H1 (cell line): ENCODE data around the gene RFTN2. TPM values are rescaled to one million over a fixed set of nuclear protein-coding genes. Genes with fewer than 3 reads are reported as not detected.

Experiments
- CTCF ChIA-PET: fragments of 300-600 bp; sonication (Branson Sonifier 250); formaldehyde crosslinking; loops from one replicate; lab custom pipeline; 2021; ENCODE audit not compliant: partially characterized antibody; lab: Charles Lee
- POLR2A ChIA-PET: fragments of 300-600 bp; sonication (Branson Sonifier 250); formaldehyde crosslinking; loops from one replicate; lab custom pipeline; 2021; ENCODE audit warnings: inconsistent platforms; ENCODE audit not compliant: partially characterized antibody; lab: Charles Lee
- DNase-seq, 2 experiments: peaks; one replicate each; pipeline versions ENCODE4 v3.0.0 to v3.0.0-alpha.2; 2010 to 2022; ENCODE audit warnings: low spot score in 2 of 2, low read depth in 1 of 2, mixed read lengths in 1 of 2
- FAIRE-seq: peaks from 2 replicates; lab custom pipeline; 2011; peaks lifted over from hg19 to GRCh38; lab: Jason Lieb, UNC
- H2AFZ ChIP-seq: 2 replicates; pipeline ENCODE4 v1.8.1; 2012; ENCODE audit warnings: low read length, inconsistent platforms
- H2AK5ac ChIP-seq: 2 replicates; pipeline ENCODE4 v1.6.1; 2013; ENCODE audit warnings: low read depth, low read length
- H2BK120ac ChIP-seq: replicated peaks from 2 replicates; pipeline ENCODE3; 2013; ENCODE audit warnings: low read depth, low read length, inconsistent platforms
- H2BK12ac ChIP-seq: 2 replicates; pipeline ENCODE4 v1.6.1; 2013; ENCODE audit warnings: low read depth, low read length
- H2BK15ac ChIP-seq: 2 replicates; pipeline ENCODE4 v1.6.1; 2013; ENCODE audit warnings: low read length
- H2BK20ac ChIP-seq: 2 replicates; pipeline ENCODE4 v1.6.1; 2013; ENCODE audit warnings: low read length
- H2BK5ac ChIP-seq: 2 replicates; pipeline ENCODE4 v1.6.1; 2013; ENCODE audit warnings: low read depth, low read length
- H3K14ac ChIP-seq: 2 replicates; pipeline ENCODE4 v1.6.1; 2013; ENCODE audit warnings: inconsistent platforms; ENCODE audit not compliant: insufficient read length
- H3K18ac ChIP-seq: 2 replicates; pipeline ENCODE4 v1.6.1; 2013; ENCODE audit warnings: low read length; ENCODE audit errors: extremely low read depth
- H3K23ac ChIP-seq: 2 replicates; pipeline ENCODE4 v1.6.1; 2013; ENCODE audit warnings: inconsistent platforms; ENCODE audit not compliant: insufficient read length
- H3K23me2 ChIP-seq: 2 replicates; pipeline ENCODE4 v1.6.1; 2013; ENCODE audit warnings: low read depth, low read length
- H3K27ac ChIP-seq: 2 replicates; pipeline ENCODE4 v1.6.1; 2011; ENCODE audit warnings: low read depth, low read length, inconsistent platforms
- H3K27me3 ChIP-seq, 4 experiments: replicated peaks in 1 of 4; 1 replicate in 1 of 4; 2 replicates in 3 of 4; pipeline versions ENCODE4 v1.6.1 to v1.8.1; 2011 to 2013; ENCODE audit warnings: low read length in 3 of 4, mild to moderate bottlenecking in 3 of 4, inconsistent platforms in 2 of 4, mixed read lengths in 2 of 4, moderate library complexity in 1 of 4; ENCODE audit not compliant: control insufficient read depth in 3 of 4, insufficient read depth in 3 of 4; ENCODE audit errors: extremely low read depth in 1 of 4
- H3K36me3 ChIP-seq, 4 experiments: 2 replicates each; pipeline versions ENCODE4 v1.6.1 to v1.8.1; 2011 to 2013; ENCODE audit warnings: mild to moderate bottlenecking in 4 of 4, low read length in 3 of 4, moderate library complexity in 2 of 4, control low read depth in 1 of 4, inconsistent platforms in 1 of 4; ENCODE audit not compliant: insufficient read depth in 4 of 4, control insufficient read depth in 2 of 4
- H3K4ac ChIP-seq: replicated peaks from 2 replicates; pipeline ENCODE3; 2013; ENCODE audit warnings: low read length, low read depth, mixed read lengths, inconsistent platforms; ENCODE audit not compliant: insufficient read length
- H3K4me1 ChIP-seq, 4 experiments: replicated peaks in 1 of 4; 1 replicate in 1 of 4; 2 replicates in 3 of 4; pipeline versions ENCODE4 v1.6.1 to v1.8.1; 2011 to 2013; ENCODE audit warnings: low read length in 3 of 4, inconsistent platforms in 2 of 4, mixed read lengths in 1 of 4; ENCODE audit not compliant: insufficient read depth in 4 of 4, control insufficient read depth in 3 of 4
- H3K4me2 ChIP-seq, 2 experiments: 2 replicates each; pipeline versions ENCODE4 v1.6.1 to v1.8.1; 2011 to 2013; ENCODE audit warnings: low read depth in 2 of 2, low read length in 2 of 2, control low read depth in 1 of 2, inconsistent platforms in 1 of 2, mild to moderate bottlenecking in 1 of 2; ENCODE audit not compliant: insufficient read depth in 1 of 2
- H3K4me3 ChIP-seq, 4 experiments: fragments of 200-600, 300-600 bp in 1 of 4; sonication (generic), shearing (Covaris generic), sonication (Bioruptor Twin) in 1 of 4; 2 replicates each; pipeline versions ENCODE4 v1.5.1 to v1.8.1; 2011 to 2016; ENCODE audit warnings: low read length in 4 of 4, low read depth in 3 of 4, control low read depth in 2 of 4, inconsistent platforms in 2 of 4, mild to moderate bottlenecking in 2 of 4, mixed read lengths in 1 of 4, moderate library complexity in 1 of 4; ENCODE audit not compliant: insufficient read depth in 2 of 4; ENCODE audit errors: extremely low read depth in 1 of 4
- H3K56ac ChIP-seq: replicated peaks from 2 replicates; pipeline ENCODE3; 2013; ENCODE audit warnings: low read depth, mild to moderate bottlenecking, mixed read lengths, low read length, inconsistent platforms; ENCODE audit not compliant: insufficient read length
- H3K79me1 ChIP-seq: 2 replicates; pipeline ENCODE4 v1.6.1; 2013; ENCODE audit warnings: low read depth, low read length, control low read depth
- H3K79me2 ChIP-seq, 2 experiments: 2 replicates each; pipeline versions ENCODE4 v1.6.1 to v1.8.1; 2012 to 2013; ENCODE audit warnings: low read length in 2 of 2, mild to moderate bottlenecking in 2 of 2, inconsistent platforms in 1 of 2; ENCODE audit not compliant: insufficient read depth in 2 of 2, control insufficient read depth in 1 of 2
- H3K9ac ChIP-seq, 4 experiments: replicated peaks in 1 of 4; 1 replicate in 1 of 4; 2 replicates in 3 of 4; pipeline versions ENCODE4 v1.6.1 to v1.8.1; 2011 to 2013; ENCODE audit warnings: low read depth in 3 of 4, low read length in 3 of 4, control low read depth in 2 of 4, mild to moderate bottlenecking in 2 of 4, moderate library complexity in 2 of 4, inconsistent platforms in 1 of 4; ENCODE audit errors: extremely low read depth in 1 of 4
- H3K9me3 ChIP-seq, 2 experiments: 2 replicates each; pipeline versions ENCODE4 v1.6.1 to v1.8.1; 2012 to 2013; ENCODE audit warnings: mild to moderate bottlenecking in 2 of 2, moderate library complexity in 2 of 2, control low read depth in 1 of 2, inconsistent platforms in 1 of 2, low read depth in 1 of 2, low read length in 1 of 2, mixed read lengths in 1 of 2; ENCODE audit not compliant: insufficient read depth in 2 of 2
- H4K20me1 ChIP-seq, 2 experiments: replicated peaks in 1 of 2; 2 replicates each; pipeline versions ENCODE3 to v1.8.1; 2011 to 2013; ENCODE audit warnings: inconsistent platforms in 2 of 2, low read length in 2 of 2, mild to moderate bottlenecking in 1 of 2; ENCODE audit not compliant: insufficient read depth in 2 of 2, control insufficient read depth in 1 of 2
- H4K5ac ChIP-seq: 2 replicates; pipeline ENCODE4 v1.6.1; 2013; ENCODE audit warnings: low read length, low read depth, mixed read lengths, inconsistent platforms; ENCODE audit not compliant: insufficient read length
- H4K8ac ChIP-seq: 2 replicates; pipeline ENCODE4 v1.8.0; 2013; ENCODE audit warnings: mild to moderate bottlenecking, moderate library complexity, low read length, inconsistent platforms; ENCODE audit not compliant: insufficient read depth; ENCODE audit errors: extremely low read depth
- H4K91ac ChIP-seq: replicated peaks from 2 replicates; pipeline ENCODE3; 2013; ENCODE audit warnings: low read length, mixed read lengths, inconsistent platforms; ENCODE audit not compliant: insufficient read length
- CBX8 ChIP-seq: fragments of 300-800, 300-1000 bp; sonication (generic); IDR thresholded peaks from 2 replicates; pipeline ENCODE4 v1.7.1; 2016; ENCODE audit warnings: low read depth, low read length, borderline replicate concordance
- CEBPB ChIP-seq: IDR thresholded peaks from 2 replicates; pipeline ENCODE4 v1.6.1; 2012; ENCODE audit warnings: low read depth, low read length
- EZH2 ChIP-seq: fragments of 200-600 bp; sonication (generic); IDR thresholded peaks from 2 replicates; pipeline ENCODE4 v1.7.1; 2012; ENCODE audit warnings: low read depth, mild to moderate bottlenecking, moderate library complexity, low read length, inconsistent platforms; ENCODE audit not compliant: severe bottlenecking
- GTF2F1 ChIP-seq: IDR thresholded peaks from 2 replicates; pipeline ENCODE4 v1.6.1; 2012; ENCODE audit warnings: low read depth, low read length, improper control_type of control experiment, borderline replicate concordance
- JUN ChIP-seq: IDR thresholded peaks from 2 replicates; pipeline ENCODE4 v1.6.1; 2011; ENCODE audit warnings: low read depth, mild to moderate bottlenecking, improper control_type of control experiment, low read length
- KDM4A ChIP-seq: IDR thresholded peaks from one replicate; pipeline ENCODE4 v1.7.1; 2012; ENCODE audit warnings: low read depth, mild to moderate bottlenecking, moderate library complexity, low read length, inconsistent platforms; ENCODE audit not compliant: severe bottlenecking
- SIX5 ChIP-seq: IDR thresholded peaks from 2 replicates; pipeline ENCODE4 v1.6.1; 2011; ENCODE audit warnings: mild to moderate bottlenecking, low read depth, low read length
- SP4 ChIP-seq: IDR thresholded peaks from 2 replicates; pipeline ENCODE4 v1.6.1; 2012; ENCODE audit warnings: low read length, inconsistent platforms
- SRF ChIP-seq: IDR thresholded peaks from 2 replicates; pipeline ENCODE4 v1.6.1; 2011; ENCODE audit warnings: mild to moderate bottlenecking, low read depth, low read length, moderate library complexity
- SUZ12 ChIP-seq: fragments of 200-600 bp; sonication (generic); IDR thresholded peaks from 2 replicates; pipeline ENCODE4 v1.6.1; 2012; ENCODE audit warnings: mild to moderate bottlenecking, inconsistent platforms, low read length, moderate library complexity, mixed read lengths
- TEAD4 ChIP-seq: IDR thresholded peaks from 2 replicates; pipeline ENCODE4 v1.6.1; 2012; ENCODE audit warnings: low read depth, low read length, inconsistent platforms, mixed read lengths
- ZNF274 ChIP-seq: IDR thresholded peaks from 2 replicates; pipeline ENCODE4 v1.7.0; 2012; ENCODE audit warnings: low read length, borderline replicate concordance; ENCODE audit errors: extremely low read depth
- WGBS, 2 experiments: shearing (Covaris generic) in 1 of 2; methylation state at CpG; one replicate each; pipeline versions ENCODE4 v1.1.6 to v1.1.7; 2013 to 2015; ENCODE audit warnings: low lambda C conversion rate in 2 of 2, mixed read lengths in 2 of 2, inconsistent platforms in 1 of 2, low coverage in 1 of 2, missing lambda C conversion rate in 1 of 2; ENCODE audit not compliant: insufficient replicate concordance in 2 of 2, insufficient coverage in 1 of 2, insufficient read length in 1 of 2; ENCODE audit errors: extremely low coverage in 1 of 2, missing lambda C conversion rate in 1 of 2; 5-methylcytosine and 5-hydroxymethylcytosine counted together
- polyA plus RNA-seq, 7 experiments: library from polyadenylated mRNA; depleted of rRNA in 3 of 7; stranded (reverse) in 5 of 7; unstranded in 2 of 7; fragments of >200 nt in 5 of 7; fragments of 200-250 nt in 2 of 7; gene quantifications; 1 replicate in 5 of 7; 2 replicates in 1 of 7; 4 replicates in 1 of 7; pipeline versions ENCODE4 v1.2.1 to v1.2.3, GENCODE V29; 2011 to 2013; ENCODE audit warnings: missing spikeins in 2 of 7, mixed read lengths in 2 of 7
- total RNA-seq: library from RNA; stranded (reverse); fragmentation: NEBNext Ultra II Directional; extraction: Animal tissue kit (Norgen Biotek cat#: 25700); gene quantifications from 2 replicates; pipeline ENCODE4 v1.2.1, GENCODE V29; 2021

Gene RFTN2
- total and polyA plus RNA-seq, 2 of the 8 experiments (the other 6 are each of a cell fraction or from before 2014, with no cell fraction given) = 2.3 to 2.4 TPM

DNA sequence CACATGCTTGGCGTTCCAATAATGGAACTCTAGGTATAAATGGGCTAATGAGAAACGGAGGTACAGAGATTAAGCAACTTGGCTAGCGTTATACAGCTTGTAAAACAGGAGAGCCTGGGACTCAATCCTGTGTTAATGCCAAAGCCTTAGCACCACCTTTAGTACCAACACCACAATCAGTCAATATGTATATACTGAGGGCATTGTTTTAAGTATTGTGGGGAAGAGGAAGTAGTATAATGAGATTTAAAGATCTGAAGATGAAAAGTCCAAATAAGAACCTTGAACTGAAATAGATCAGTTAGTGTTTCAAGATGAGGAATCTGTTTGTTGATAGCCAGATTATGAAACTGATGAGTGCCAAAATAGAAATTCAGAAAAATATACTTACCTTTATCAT, 37.9 kb upstream of the RFTN2 start:
- CTCF ChIA-PET = interaction anchor here (0.7 to 0.9 kb wide), 2 partner anchors 67 to 178 kb away, joined by 3 read pairs; no protein-coding TSS in a partner anchor
- H3K18ac ChIP-seq = no peak overlapping the region
- FAIRE-seq (no peak), DNase-seq (no peak)
- no peak overlapping the region for H2AFZ ChIP-seq
- no peak overlapping the region for H3K23ac ChIP-seq
- H3K9me3 ChIP-seq = no peaks in the 10 kb centered on the region
- no peak overlapping the region for H2AK5ac ChIP-seq
- H3K14ac ChIP-seq = no peak overlapping the region
- H3K9ac ChIP-seq = no peak overlapping the region
- H3K4me2 ChIP-seq = no peak overlapping the region
- H3K4me1 ChIP-seq = peaks cover 0 to 5% (median 2%) of the 10 kb centered on the region in 4 experiments; a peak in 1 of 7 replicates
- no peak overlapping the region for H4K8ac ChIP-seq
- H4K5ac ChIP-seq = no peak overlapping the region
- no peak overlapping the region for H3K4ac ChIP-seq
- no peaks in the 10 kb centered on the region for H3K23me2 ChIP-seq
- peaks cover 5 to 13% of the 10 kb centered on the region in 2 experiments for H4K20me1 ChIP-seq
- H2BK12ac ChIP-seq = no peak overlapping the region
- H4K91ac ChIP-seq = no peak overlapping the region
- TF ChIP-seq KDM4A = no peak
- TF ChIP-seq TEAD4 = no peak
- no peak for TF ChIP-seq SIX5
- TF ChIP-seq SUZ12 = no peak
- TF ChIP-seq GTF2F1 = no peak
- TF ChIP-seq ZNF274 = no peak
- no peak for TF ChIP-seq SRF
- TF ChIP-seq CEBPB = no peak
- no peak for TF ChIP-seq SP4
- TF ChIP-seq CBX8 = no peak
- TF ChIP-seq EZH2 = no peak
- no peak for TF ChIP-seq JUN
- TF ChIP-seq, all 59 proteins: peak for 0
- peaks cover 3 to 21% (median 5%) of the 10 kb centered on the region in 4 experiments; a peak in 5 of 8 replicates for H3K36me3 ChIP-seq
- H3K4me3 ChIP-seq = no peak overlapping the region
- H2BK120ac ChIP-seq = no peak overlapping the region
- peaks cover 8 to 35% of the 10 kb centered on the region in 2 experiments for H3K79me2 ChIP-seq
- no peak overlapping the region for H3K27ac ChIP-seq
- no peak overlapping the region for H2BK5ac ChIP-seq
- 70% methylated on average over 3 of the region's 3 CpGs; no CpG with 5 or more reads in 1 of the 2 experiments for WGBS, 2 experiments
- no peak overlapping the region for H2BK15ac ChIP-seq
- H2BK20ac ChIP-seq = no peak overlapping the region
- POLR2A ChIA-PET = interaction anchor here (0.6 kb wide), 2 partner anchors 16 to 231 kb away, joined by 3 read pairs; no protein-coding TSS in a partner anchor
- H3K56ac ChIP-seq = no peak overlapping the region
- H3K27me3 ChIP-seq = peaks cover 0 to 1% (median 0%) of the 10 kb centered on the region in 4 experiments; a peak in 1 of 7 replicates
- H3K79me1 ChIP-seq = peaks cover 5% of the 10 kb centered on the region
